Left lung (tissue), 10 donors: ENCODE measurements around the gene GALNT13. TPM values are rescaled to one million over a fixed set of nuclear protein-coding genes. Genes with fewer than 3 reads are reported as not detected.

ENCODE experiments used
- ATAC-seq: fragments of 200-7000 bp; cut with Tn5 transposase; one replicate; pipeline ENCODE4 v1.9.1; 2020; ENCODE audit warnings: moderate library complexity
- DNase-seq, 4 donors: peaks; one replicate each; pipeline ENCODE4 v3.0.0-alpha.2; 2013 to 2020
- H3K27ac ChIP-seq, 2 donors: fragments of 200-600 bp; sonication (generic) in 1 of 2; one replicate each; pipeline versions ENCODE4 v1.5.0 to v1.8.0; 2020 to 2021
- H3K27me3 ChIP-seq, 2 donors: fragments of 200-600 bp; sonication (generic) in 1 of 2; one replicate each; pipeline versions ENCODE4 v1.5.0 to v1.8.0; 2020 to 2021
- H3K36me3 ChIP-seq, 2 donors: fragments of 200-600 bp; sonication (generic) in 1 of 2; one replicate each; pipeline versions ENCODE4 v1.5.0 to v1.8.0; 2020 to 2021
- H3K4me1 ChIP-seq, 2 donors: fragments of 200-600 bp; one replicate each; pipeline ENCODE4 v1.8.0; 2021
- H3K4me3 ChIP-seq, 2 donors: fragments of 200-600 bp; sonication (generic) in 1 of 2; one replicate each; pipeline versions ENCODE4 v1.5.0 to v1.8.0; 2020 to 2021; ENCODE audit warnings: mild to moderate bottlenecking in 1 of 2
- H3K9me3 ChIP-seq, 2 donors: fragments of 200-600 bp; sonication (generic) in 1 of 2; one replicate each; pipeline versions ENCODE4 v1.5.0 to v1.8.0; 2020 to 2021
- intact Hi-C, 2 donors: fragments of 100-400 bp; cut with DNase I; formaldehyde crosslinking; loops; one replicate each; pipeline versions ENCODE4 v1.11.2 to v1.14.2; 2022
- polyA plus RNA-seq, 6 donors: library from polyadenylated mRNA; unstranded; fragments of 120-200 nt; gene quantifications; one replicate each; pipeline ENCODE4 v1.2.1, GENCODE V29; 2013; ENCODE audit not compliant: insufficient read length in 6 of 6
- total RNA-seq, 2 donors: library from RNA; stranded (reverse); fragmentation: NEBNext Ultra II Directional; extraction: Animal tissue kit (Norgen Biotek cat#: 25700); gene quantifications; one replicate each; pipeline ENCODE4 v1.2.1, GENCODE V29; 2021
- TF ChIP-seq, protein P1 (sequence below), 2 donors: fragments of 200-600 bp; sonication (generic) in 1 of 2; IDR thresholded peaks; one replicate each; pipeline versions ENCODE4 v1.5.0 to v1.8.0; 2021; ENCODE audit warnings: antibody characterized with exemption in 2 of 2
- donor health status: DM: no; HTN: yes; CAD: no.
- donor health status: DM: no; HTN: no; CAD: no.

GALNT13 gene
- total and polyA plus RNA-seq, 8 donors: 1.1 to 26.4 (median 5.9) TPM

DNA sequence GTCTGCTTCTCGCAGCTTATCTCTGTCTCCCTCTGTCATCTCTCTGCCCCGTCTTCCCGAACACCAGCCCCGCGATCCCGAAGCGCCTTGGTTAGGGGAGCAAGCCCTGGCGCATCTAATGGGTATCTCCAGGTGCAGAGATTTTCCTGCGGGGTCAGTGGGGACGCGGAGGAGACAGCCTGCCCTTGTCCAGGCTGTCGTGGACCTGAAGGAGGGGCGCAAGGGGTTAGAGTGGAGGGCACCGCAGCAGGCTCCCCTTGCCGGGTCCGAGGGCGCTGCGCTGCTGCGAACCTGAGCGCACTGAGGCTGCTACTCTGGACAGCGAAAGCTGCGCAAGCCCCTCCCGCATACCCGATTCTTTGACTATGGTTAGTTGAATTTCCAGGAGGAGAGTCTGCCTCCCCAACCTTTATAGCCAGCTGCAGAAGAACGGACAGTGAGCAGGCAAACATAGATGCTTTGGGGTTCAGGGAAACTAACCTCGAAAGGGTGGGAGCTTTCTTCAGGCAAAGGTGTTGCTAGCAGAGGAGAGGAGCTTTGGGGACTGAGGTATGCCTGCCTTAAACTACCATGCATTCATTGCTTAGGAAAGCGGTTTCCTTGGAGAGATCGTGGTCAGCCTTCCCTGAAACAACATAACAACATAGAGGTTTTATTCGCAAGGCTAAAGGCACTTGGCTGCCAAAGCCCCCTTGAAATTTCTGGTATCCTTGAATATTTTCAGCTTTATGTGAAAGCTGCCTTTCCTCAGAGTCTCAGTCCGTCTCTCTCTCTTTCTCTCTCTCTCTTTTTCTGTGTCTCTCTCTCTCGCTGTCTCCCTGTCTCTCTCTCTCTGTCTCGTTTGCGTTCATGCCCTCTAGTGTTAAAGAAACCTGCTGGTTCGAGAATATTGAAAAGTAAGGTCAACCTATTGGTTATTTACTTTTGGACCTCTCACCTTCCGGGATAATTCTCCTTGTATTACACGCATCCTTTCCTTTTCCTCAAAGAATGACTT is 1.6 kb downstream of the GALNT13 start:
- DNase-seq (peak in 3 of 4 donors; percentile 22 to 42 (median 23)), ATAC-seq (no peak)
- Histone ChIP-seq H3K27me3 (peaks cover 21 to 53% of the 10 kb centered on the region in 2 donors), H3K9me3 (no peaks in the 10 kb centered on the region), H3K4me3 (no peak overlapping the region), H3K36me3 (no peaks in the 10 kb centered on the region), H3K4me1 (no peaks in the 10 kb centered on the region), H3K27ac (no peak overlapping the region)
- intact Hi-C loops: no loop called here
- TF ChIP-seq, protein P1, sequence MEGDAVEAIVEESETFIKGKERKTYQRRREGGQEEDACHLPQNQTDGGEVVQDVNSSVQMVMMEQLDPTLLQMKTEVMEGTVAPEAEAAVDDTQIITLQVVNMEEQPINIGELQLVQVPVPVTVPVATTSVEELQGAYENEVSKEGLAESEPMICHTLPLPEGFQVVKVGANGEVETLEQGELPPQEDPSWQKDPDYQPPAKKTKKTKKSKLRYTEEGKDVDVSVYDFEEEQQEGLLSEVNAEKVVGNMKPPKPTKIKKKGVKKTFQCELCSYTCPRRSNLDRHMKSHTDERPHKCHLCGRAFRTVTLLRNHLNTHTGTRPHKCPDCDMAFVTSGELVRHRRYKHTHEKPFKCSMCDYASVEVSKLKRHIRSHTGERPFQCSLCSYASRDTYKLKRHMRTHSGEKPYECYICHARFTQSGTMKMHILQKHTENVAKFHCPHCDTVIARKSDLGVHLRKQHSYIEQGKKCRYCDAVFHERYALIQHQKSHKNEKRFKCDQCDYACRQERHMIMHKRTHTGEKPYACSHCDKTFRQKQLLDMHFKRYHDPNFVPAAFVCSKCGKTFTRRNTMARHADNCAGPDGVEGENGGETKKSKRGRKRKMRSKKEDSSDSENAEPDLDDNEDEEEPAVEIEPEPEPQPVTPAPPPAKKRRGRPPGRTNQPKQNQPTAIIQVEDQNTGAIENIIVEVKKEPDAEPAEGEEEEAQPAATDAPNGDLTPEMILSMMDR (IDR thresholded peaks at IDR 0.05): no peak

DNA sequence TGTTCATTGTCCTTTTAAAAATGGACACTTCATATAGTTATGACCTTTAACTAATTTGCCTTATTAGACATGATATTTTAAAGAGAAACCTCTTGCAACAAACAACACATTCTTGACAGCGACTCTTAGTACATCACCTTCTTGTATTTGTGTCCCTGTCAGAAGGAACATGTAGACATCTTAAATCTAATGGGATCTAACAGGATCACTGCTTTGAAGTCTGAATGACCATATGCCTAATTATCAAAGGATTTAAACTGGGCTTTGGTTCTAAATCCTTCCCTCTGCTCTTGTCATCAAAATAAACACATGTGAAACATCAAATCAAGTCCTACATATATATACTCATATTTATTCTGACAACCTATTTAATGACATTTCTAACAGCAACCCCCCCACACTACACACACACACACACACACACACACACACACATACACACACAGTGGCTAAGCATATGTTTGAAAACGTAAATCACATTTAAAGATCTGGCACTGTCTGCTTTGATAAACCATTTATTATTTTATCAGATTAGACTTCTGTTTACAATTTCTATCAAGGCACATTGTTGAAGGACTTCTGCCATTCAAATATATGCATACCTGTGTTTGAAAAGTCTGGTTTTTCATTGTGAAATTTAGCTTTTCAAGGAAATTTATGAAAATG is 4.2 kb downstream of the GALNT13 start:
- H3K4me3 ChIP-seq: no peak overlapping the region
- no peaks in the 10 kb centered on the region for H3K4me1 ChIP-seq
- ATAC-seq: no peak
- no peak overlapping the region for H3K27ac ChIP-seq
- intact Hi-C loops: no loop called here
- no peaks in the 10 kb centered on the region for H3K36me3 ChIP-seq
- H3K9me3 ChIP-seq: no peaks in the 10 kb centered on the region
- TF ChIP-seq, protein P1 (IDR thresholded peaks at IDR 0.05): no peak
- peaks cover 21 to 41% of the 10 kb centered on the region in 2 donors for H3K27me3 ChIP-seq
- DNase-seq: no peak

DNA sequence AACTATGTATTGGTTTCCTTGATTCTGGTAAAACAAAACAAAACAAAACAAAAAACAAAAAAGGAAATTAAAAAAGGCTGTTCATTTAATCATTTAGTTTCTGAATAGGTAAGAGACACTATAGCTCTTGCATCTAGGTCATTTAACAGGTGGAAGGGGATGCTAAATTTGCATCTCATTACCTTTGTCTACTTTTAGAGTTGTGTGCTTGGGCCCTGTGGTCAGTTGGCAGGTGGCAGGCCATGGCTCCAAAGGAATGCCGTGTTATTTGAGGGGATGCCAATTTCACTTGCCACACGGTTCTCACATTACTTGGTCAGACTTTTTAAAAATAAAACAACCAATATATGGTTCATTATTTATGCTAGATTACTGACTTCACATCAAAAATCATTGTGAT is 9.2 kb downstream of the GALNT13 start:
- H3K27me3 ChIP-seq: no peaks in the 10 kb centered on the region
- H3K27ac ChIP-seq: no peak overlapping the region
- DNase-seq (no peak), ATAC-seq (no peak)
- TF ChIP-seq, protein P1 (IDR thresholded peaks at IDR 0.05): no peak
- no peak overlapping the region for H3K4me3 ChIP-seq
- H3K9me3 ChIP-seq: no peaks in the 10 kb centered on the region
- intact Hi-C loops: no loop called here
- no peaks in the 10 kb centered on the region for H3K4me1 ChIP-seq
- no peaks in the 10 kb centered on the region for H3K36me3 ChIP-seq

DNA sequence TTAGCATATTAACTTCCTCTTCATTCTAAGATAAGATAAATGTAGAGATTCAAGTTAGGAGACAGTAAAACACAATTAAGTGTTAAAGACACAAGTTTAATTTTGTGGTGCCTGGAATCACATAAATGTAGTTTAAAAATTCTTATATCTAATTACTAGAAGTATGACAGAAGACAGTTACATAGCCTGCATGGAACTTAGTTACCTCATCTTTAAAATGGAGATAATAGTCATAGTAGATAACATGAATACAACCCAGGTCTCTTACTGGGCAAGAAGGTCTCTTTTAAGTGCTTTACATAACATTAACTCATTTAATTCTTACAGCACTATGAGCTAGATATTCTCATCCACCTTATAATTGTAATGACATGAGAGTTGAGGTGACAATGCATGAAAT is 15.1 kb downstream of the GALNT13 start:
- Histone ChIP-seq H3K9me3 (no peaks in the 10 kb centered on the region), H3K4me1 (no peaks in the 10 kb centered on the region), H3K27ac (no peak overlapping the region), H3K4me3 (no peak overlapping the region), H3K27me3 (no peaks in the 10 kb centered on the region), H3K36me3 (no peaks in the 10 kb centered on the region)
- no peak for ATAC-seq
- no peak for DNase-seq
- intact Hi-C loops: no loop called here
- TF ChIP-seq, protein P1 (IDR thresholded peaks at IDR 0.05): no peak

DNA sequence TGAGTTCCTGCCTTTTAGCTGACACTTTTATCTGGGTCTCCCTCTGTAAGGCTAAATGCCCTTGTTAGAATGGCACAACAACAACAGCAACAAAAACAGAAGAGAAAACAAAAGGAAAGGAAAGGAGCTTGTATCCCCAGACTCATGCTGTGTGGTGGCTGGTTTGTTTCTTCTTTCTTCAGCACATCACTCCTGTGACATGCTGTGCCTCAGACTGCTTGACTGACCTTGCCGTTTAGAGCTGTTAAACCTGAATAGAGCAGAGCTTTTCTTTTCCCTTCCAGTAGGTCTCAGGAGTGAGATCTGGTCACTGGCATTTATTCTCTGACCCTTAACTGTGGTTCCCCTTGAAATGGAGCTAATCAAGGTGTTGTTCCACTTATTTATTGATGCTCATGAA is 18.9 kb downstream of the GALNT13 start:
- DNase-seq (no peak), ATAC-seq (no peak)
- H3K36me3 ChIP-seq: no peaks in the 10 kb centered on the region
- H3K9me3 ChIP-seq: no peaks in the 10 kb centered on the region
- no peaks in the 10 kb centered on the region for H3K4me1 ChIP-seq
- TF ChIP-seq, protein P1 (IDR thresholded peaks at IDR 0.05): no peak
- no peak overlapping the region for H3K27ac ChIP-seq
- H3K27me3 ChIP-seq: no peaks in the 10 kb centered on the region
- H3K4me3 ChIP-seq: no peak overlapping the region
- intact Hi-C loops: no loop called here
